ENCODE measurements around the gene MED12.

GRCh38 chrX:71144651-71145050 is 26.3 kb downstream of the MED12 start, which contains the start of gene NLGN3:
- TF ChIP-seq EZH2phosphoT487 (conservative IDR thresholded peaks at IDR 0.05; ENCODE audit: low read length), result no peak
- no peak for TF ChIP-seq CTCF (IDR thresholded peaks at IDR 0.05; ENCODE audit: insufficient read depth, low read length, poor library complexity, severe bottlenecking)

All from SU-DHL-6 (cell line).